WTC11 (cell line): ENCODE measurements around the gene MNX1. TPM values are rescaled to one million over a fixed set of nuclear protein-coding genes. Genes with fewer than 3 reads are reported as not detected.

Experiments used
- ATAC-seq: fragments of 200-7000 bp; cut with Tn5 transposase; 2 replicates; pipeline ENCODE4 v1.10.0; 2021; ENCODE audit warnings: mild to moderate bottlenecking, moderate library complexity
- CTCF ChIA-PET: fragments of 300-600 bp; sonication (Branson Sonifier 250); formaldehyde crosslinking; loops from one replicate; lab custom pipeline; 2021; ENCODE audit warnings: antibody characterized with exemption; lab: Charles Lee
- POLR2A ChIA-PET: fragments of 350-600 bp; sonication (Branson Sonifier 250); formaldehyde crosslinking; loops from one replicate; lab custom pipeline; 2021; ENCODE audit warnings: antibody characterized with exemption; lab: Charles Lee
- DNase-seq: peaks from one replicate; pipeline ENCODE4 v3.0.0; 2021; ENCODE audit warnings: low spot score
- H3K27ac Mint-ChIP-seq: 2 replicates; pipeline ENCODE4 v1.8.0; 2021; ENCODE audit warnings: mixed read lengths
- H3K27me3 Mint-ChIP-seq: 2 replicates; pipeline ENCODE4 v1.8.0; 2021; ENCODE audit warnings: low read depth, mild to moderate bottlenecking, moderate library complexity, mixed read lengths
- H3K36me3 Mint-ChIP-seq: 2 replicates; pipeline ENCODE4 v1.8.0; 2021; ENCODE audit warnings: mixed read lengths
- H3K4me1 Mint-ChIP-seq: 2 replicates; pipeline ENCODE4 v1.8.0; 2022; ENCODE audit warnings: mixed read lengths
- H3K4me3 Mint-ChIP-seq: 2 replicates; pipeline ENCODE4 v1.8.0; 2021; ENCODE audit warnings: mild to moderate bottlenecking, moderate library complexity, mixed read lengths
- H3K9me3 Mint-ChIP-seq: 2 replicates; pipeline ENCODE4 v1.8.0; 2021; ENCODE audit warnings: mixed read lengths
- AR ChIP-seq: fragments of 250-450 bp; sonication (Bioruptor Pico); IDR thresholded peaks from 2 replicates; pipeline ENCODE4 v1.9.0; 2021; ENCODE audit warnings: mild to moderate bottlenecking
- CTCF ChIP-seq: fragments of 200-600 bp; IDR thresholded peaks from 2 replicates; pipeline ENCODE4 v1.8.0; 2022; ENCODE audit warnings: antibody characterized with exemption
- E2F4 ChIP-seq: sonication (generic); formaldehyde crosslinking; IDR thresholded peaks from 2 replicates; pipeline ENCODE4 v1.8.1; 2022; ENCODE audit warnings: low read depth, mild to moderate bottlenecking, moderate library complexity, missing genetic modification reagents, borderline replicate concordance
- EMX1 ChIP-seq: fragments of 250-450 bp; sonication (Bioruptor Pico); IDR thresholded peaks from 2 replicates; pipeline ENCODE4 v1.8.0; 2021; ENCODE audit warnings: mild to moderate bottlenecking
- FOXP4 ChIP-seq: sonication (generic); formaldehyde crosslinking; IDR thresholded peaks from 2 replicates; pipeline ENCODE4 v1.8.0; 2022; ENCODE audit warnings: mild to moderate bottlenecking, missing genetic modification reagents
- GTF2I ChIP-seq: fragments of 250-450 bp; sonication (Bioruptor Pico); conservative IDR thresholded peaks from 2 replicates; pipeline ENCODE4 v1.4.0; 2021; ENCODE audit warnings: mild to moderate bottlenecking
- HMGXB4 ChIP-seq: sonication (generic); formaldehyde crosslinking; IDR thresholded peaks from 2 replicates; pipeline ENCODE4 v1.8.1; 2023; ENCODE audit warnings: mild to moderate bottlenecking, moderate library complexity, missing genetic modification reagents
- JAZF1 ChIP-seq: fragments of 250-450 bp; sonication (Bioruptor Pico); IDR thresholded peaks from 2 replicates; pipeline ENCODE4 v1.9.0; 2021; ENCODE audit warnings: moderate library complexity, mild to moderate bottlenecking, inconsistent platforms
- KAT7 ChIP-seq: sonication (generic); formaldehyde crosslinking; IDR thresholded peaks from 2 replicates; pipeline ENCODE4 v1.8.1; 2023; ENCODE audit warnings: missing genetic modification reagents, mild to moderate bottlenecking, borderline replicate concordance
- MXD4 ChIP-seq: fragments of 250-450 bp; sonication (Bioruptor Pico); IDR thresholded peaks from 2 replicates; pipeline ENCODE4 v1.8.0; 2021; ENCODE audit warnings: mild to moderate bottlenecking, moderate library complexity, borderline replicate concordance
- NFATC4 ChIP-seq: fragments of 250-450 bp; sonication (Bioruptor Pico); IDR thresholded peaks from 2 replicates; pipeline ENCODE4 v1.9.0; 2021; ENCODE audit warnings: mild to moderate bottlenecking
- RORB ChIP-seq: fragments of 250-450 bp; sonication (Bioruptor Pico); IDR thresholded peaks from 2 replicates; pipeline ENCODE4 v1.9.0; 2021; ENCODE audit warnings: mild to moderate bottlenecking
- SMAD3 ChIP-seq: sonication (generic); formaldehyde crosslinking; IDR thresholded peaks from 2 replicates; pipeline ENCODE4 v1.8.0; 2022; ENCODE audit warnings: missing genetic modification reagents, mild to moderate bottlenecking, borderline replicate concordance
- SP1 ChIP-seq: sonication (generic); formaldehyde crosslinking; conservative IDR thresholded peaks from 2 replicates; pipeline ENCODE4 v1.8.1; 2022; ENCODE audit warnings: missing genetic modification reagents
- TCF7 ChIP-seq: sonication (generic); formaldehyde crosslinking; IDR thresholded peaks from 2 replicates; pipeline ENCODE4 v1.8.0; 2022; ENCODE audit warnings: mild to moderate bottlenecking, low read depth, missing genetic modification reagents, moderate library complexity
- USF1 ChIP-seq: sonication (generic); formaldehyde crosslinking; IDR thresholded peaks from 2 replicates; pipeline ENCODE4 v1.8.0; 2022; ENCODE audit warnings: mild to moderate bottlenecking, missing genetic modification reagents
- ZNF219 ChIP-seq: sonication (generic); formaldehyde crosslinking; IDR thresholded peaks from 2 replicates; pipeline ENCODE4 v1.8.0; 2023; ENCODE audit warnings: missing genetic modification reagents, mild to moderate bottlenecking, borderline replicate concordance
- ZNF263 ChIP-seq: sonication (generic); formaldehyde crosslinking; IDR thresholded peaks from 2 replicates; pipeline ENCODE4 v1.8.1; 2022; ENCODE audit warnings: low read depth, mild to moderate bottlenecking, moderate library complexity, missing genetic modification reagents
- ZNF396 ChIP-seq: fragments of 250-450 bp; sonication (Bioruptor Pico); IDR thresholded peaks from 2 replicates; pipeline ENCODE4 v1.8.0; 2021; ENCODE audit warnings: mild to moderate bottlenecking, moderate library complexity, borderline replicate concordance
- ZNF423 ChIP-seq: fragments of 250-450 bp; sonication (Bioruptor Pico); IDR thresholded peaks from 2 replicates; pipeline ENCODE4 v2.1.2; 2022; ENCODE audit warnings: mild to moderate bottlenecking, moderate library complexity
- ZSCAN18 ChIP-seq: fragments of 250-450 bp; sonication (Bioruptor Pico); IDR thresholded peaks from 2 replicates; pipeline ENCODE4 v2.1.2; 2022; ENCODE audit warnings: mild to moderate bottlenecking, moderate library complexity
- total RNA-seq: library from RNA; stranded (reverse); gene quantifications from 3 replicates; pipeline ENCODE4 v1.2.3, GENCODE V29; 2021

MNX1 gene
- total RNA-seq, 1 experiment from 2014 or later = 0.46 TPM

- TF ChIP-seq ZNF396 (CRISPR knock-in tag) = no peak
- no peak for TF ChIP-seq HMGXB4 (CRISPR knock-in tag)
- TF ChIP-seq NFATC4 (CRISPR knock-in tag) = no peak
- no peak for TF ChIP-seq CTCF
- TF ChIP-seq USF1 (CRISPR knock-in tag) = no peak
- no peak for TF ChIP-seq KAT7 (CRISPR knock-in tag)
- no peak for TF ChIP-seq FOXP4
- TF ChIP-seq E2F4 (CRISPR knock-in tag) = no peak
These were observed 16.6 kb downstream of the MNX1 start (continued) for GRCh38 chr7:156993925-156994235.

- no peak overlapping the region for H3K4me3 Mint-ChIP-seq
- POLR2A ChIA-PET = no interaction called here
- peak; percentile 48 for ATAC-seq
- no peaks in the 10 kb centered on the region for H3K9me3 Mint-ChIP-seq
- H3K27me3 Mint-ChIP-seq = peaks cover 47% of the 10 kb centered on the region
- H3K27ac Mint-ChIP-seq = no peak overlapping the region
- DNase-seq = no peak
- CTCF ChIA-PET = interaction anchor here (1.2 to 2.3 kb wide), 4 partner anchors 20 to 280 kb away, joined by 3 to 6 read pairs (median 4); partner anchors contain the start of gene NOM1
- H3K4me1 Mint-ChIP-seq = peaks cover 4% of the 10 kb centered on the region; the same call in 1 of the 2 replicates
- no peaks in the 10 kb centered on the region for H3K36me3 Mint-ChIP-seq
- TF ChIP-seq MXD4 (CRISPR knock-in tag) = no peak
- no peak for TF ChIP-seq SMAD3 (CRISPR knock-in tag)
- no peak for TF ChIP-seq ZNF423
- no peak for TF ChIP-seq JAZF1 (CRISPR knock-in tag)
- TF ChIP-seq RORB = no peak
- no peak for TF ChIP-seq SP1
- no peak for TF ChIP-seq HMGXB4 (CRISPR knock-in tag)
- TF ChIP-seq ZNF219 (CRISPR knock-in tag) = no peak
- no peak for TF ChIP-seq TCF7
- TF ChIP-seq EMX1 (CRISPR knock-in tag) = no peak
- no peak for TF ChIP-seq ZNF263
- TF ChIP-seq AR = no peak
- no peak for TF ChIP-seq ZSCAN18 (CRISPR knock-in tag)
- no peak for TF ChIP-seq GTF2I (CRISPR knock-in tag)
These were observed 17.2 kb downstream of the MNX1 start for GRCh38 chr7:156993021-156993924.
